GM18951 (cell line): ENCODE measurements around the gene PHF21A.

Source experiments
- POLR2A ChIP-seq: IDR thresholded peaks from 4 replicates; pipeline ENCODE4 v1.6.1; 2011; ENCODE audit warnings: mild to moderate bottlenecking; ENCODE audit not compliant: insufficient read length, insufficient read depth; ENCODE audit errors: extremely low read depth
- in situ Hi-C: fragments of 300-500 bp; cut with MboI; formaldehyde crosslinking; loops from one replicate; pipeline ENCODE4 v1.12.0; 2022; ENCODE audit warnings: low sequenced_read_pairs, mixed read lengths, inconsistent platforms; ENCODE audit not compliant: unreplicated experiment

The PHF21A gene

GRCh38 chr11:45933131-45933831 lies 188.0 kb downstream of the PHF21A start:
- no peak for TF ChIP-seq POLR2A
- in situ Hi-C loops, result no loop called here

GRCh38 chr11:45932217-45932616 lies 189.0 kb downstream of the PHF21A start:
- in situ Hi-C loops, result no loop called here
- TF ChIP-seq POLR2A, result no peak

- TF ChIP-seq POLR2A, result no peak
- in situ Hi-C loops, result no loop called here
Observed at GRCh38 chr11:45931739-45932138, 189.5 kb downstream of the PHF21A start.

GRCh38 chr11:45930951-45931570 lies 190.2 kb downstream of the PHF21A start:
- in situ Hi-C loops, result no loop called here
- TF ChIP-seq POLR2A, result no peak

GRCh38 chr11:45930031-45930794 lies 191.0 kb downstream of the PHF21A start:
- TF ChIP-seq POLR2A, result peak; percentile 11
- in situ Hi-C loops, result no loop called here

GRCh38 chr11:45929486-45930030 lies 191.7 kb downstream of the PHF21A start:
- TF ChIP-seq POLR2A, result no peak
- in situ Hi-C loops, result no loop called here

- TF ChIP-seq POLR2A, result no peak
Observed at GRCh38 chr11:45928535-45929215, 192.6 kb downstream of the PHF21A start.

GRCh38 chr11:45927684-45928413 lies 193.4 kb downstream of the PHF21A start:
- in situ Hi-C loops, result no loop called here
- TF ChIP-seq POLR2A, result no peak

More at GRCh38 chr11:45928535-45929215, 192.6 kb downstream of the PHF21A start:
- in situ Hi-C loops, result no loop called here

GRCh38 chr11:45927332-45927683 lies 193.9 kb downstream of the PHF21A start:
- in situ Hi-C loops, result no loop called here
- TF ChIP-seq POLR2A, result no peak

GRCh38 chr11:45926536-45927331 lies 194.5 kb downstream of the PHF21A start:
- no peak for TF ChIP-seq POLR2A
- in situ Hi-C loops, result no loop called here

- in situ Hi-C loops, result no loop called here
- TF ChIP-seq POLR2A, result no peak
Observed at GRCh38 chr11:45926001-45926401, 195.3 kb downstream of the PHF21A start.

- in situ Hi-C loops, result no loop called here
- TF ChIP-seq POLR2A, result no peak
Observed at GRCh38 chr11:45925550-45925949, 195.7 kb downstream of the PHF21A start.
